Smooth muscle cell (in vitro differentiated cells): Measurements from ENCODE around the gene ZNF521. TPM values are rescaled to one million over a fixed set of nuclear protein-coding genes. Genes with fewer than 3 reads are reported as not detected.

Source experiments
- DNase-seq: peaks from one replicate; lab custom pipeline; 2025; ENCODE audit not compliant: unreplicated experiment; lab: John Stamatoyannopoulos, UW
- H2AFZ ChIP-seq: fragments of 200-600 bp; sonication (generic); 2 replicates; pipeline ENCODE4 v1.6.0; 2016; ENCODE audit warnings: antibody characterized with exemption, low read depth, mild to moderate bottlenecking
- H3F3A ChIP-seq: fragments of 200-600 bp; sonication (generic); 2 replicates; pipeline ENCODE4 v1.6.0; 2017; ENCODE audit warnings: antibody characterized with exemption, low read depth
- H3K27ac ChIP-seq: fragments of 200-600 bp; sonication (generic); 2 replicates; pipeline ENCODE4 v1.5.1; 2016; ENCODE audit warnings: low read depth, mild to moderate bottlenecking
- H3K27me3 ChIP-seq: fragments of 200-600 bp; sonication (generic); 2 replicates; pipeline ENCODE4 v1.6.1; 2016; ENCODE audit warnings: low read depth, mild to moderate bottlenecking
- H3K36me3 ChIP-seq: fragments of 200-600 bp; sonication (generic); 2 replicates; pipeline ENCODE4 v1.5.1; 2016; ENCODE audit warnings: low read depth
- H3K4me1 ChIP-seq: fragments of 200-600 bp; sonication (generic); 2 replicates; pipeline ENCODE4 v1.5.1; 2016; ENCODE audit warnings: low read depth
- H3K4me2 ChIP-seq: fragments of 200-600 bp; sonication (generic); 2 replicates; pipeline ENCODE4 v1.6.0; 2016; ENCODE audit warnings: mild to moderate bottlenecking
- H3K4me3 ChIP-seq: fragments of 200-600 bp; sonication (generic); 2 replicates; pipeline ENCODE4 v1.5.1; 2016; ENCODE audit warnings: mild to moderate bottlenecking
- H3K79me2 ChIP-seq: fragments of 200-600 bp; sonication (generic); 2 replicates; pipeline ENCODE4 v1.6.0; 2016; ENCODE audit warnings: low read depth, mild to moderate bottlenecking
- H3K9ac ChIP-seq: fragments of 200-600 bp; sonication (generic); 2 replicates; pipeline ENCODE4 v1.6.0; 2016; ENCODE audit warnings: low read depth
- H3K9me3 ChIP-seq: fragments of 200-600 bp; sonication (generic); replicated peaks from 2 replicates; pipeline ENCODE4 v1.5.1; 2016; ENCODE audit warnings: low read depth
- H4K20me1 ChIP-seq: fragments of 200-600 bp; sonication (generic); 2 replicates; pipeline ENCODE4 v1.6.0; 2016; ENCODE audit warnings: low read depth
- CTCF ChIP-seq: fragments of 200-600 bp; sonication (generic); IDR thresholded peaks from 2 replicates; pipeline ENCODE4 v1.5.1; 2017; ENCODE audit warnings: borderline replicate concordance, mild to moderate bottlenecking, antibody characterized with exemption; ENCODE audit not compliant: insufficient read depth, poor library complexity, severe bottlenecking
- WGBS: methylation state at CpG from one replicate; pipeline ENCODE4 v1.1.7; 2016; ENCODE audit warnings: low lambda C conversion rate; 5-methylcytosine and 5-hydroxymethylcytosine counted together
- polyA plus RNA-seq: library from polyadenylated mRNA; unstranded; fragments of >200 nt; fragmentation: Nextera tagmentation; extraction: Ambion mirVana; gene quantifications from 2 replicates; pipeline ENCODE4 v1.2.1, GENCODE V29; 2016
- total RNA-seq: library from RNA; depleted of rRNA; stranded (reverse); fragments of >200 nt; gene quantifications from 2 replicates; pipeline ENCODE4 v1.2.3, GENCODE V29; 2014

The ZNF521 gene
- total and polyA plus RNA-seq, 2 experiments from 2014 or later = 19.9 to 36.4 TPM

GRCh38 chr18:25308381-25308780 lies 43.6 kb downstream of the ZNF521 start:
- 96% methylated on average over 3 of the region's 3 CpGs for WGBS
- H3K27me3 ChIP-seq = no peaks in the 10 kb centered on the region
- TF ChIP-seq CTCF = no peak
- peaks cover 22% of the 10 kb centered on the region for H3K79me2 ChIP-seq
- H3K27ac ChIP-seq = no peak overlapping the region
- H3F3A ChIP-seq = no peaks in the 10 kb centered on the region
- H4K20me1 ChIP-seq = peaks cover 26% of the 10 kb centered on the region
- H3K9me3 ChIP-seq = no peaks in the 10 kb centered on the region
- no peak overlapping the region for H3K4me3 ChIP-seq
- DNase-seq = no peak
- H3K36me3 ChIP-seq = no peaks in the 10 kb centered on the region
- no peak overlapping the region for H3K4me2 ChIP-seq
- no peak overlapping the region for H3K9ac ChIP-seq
- no peak overlapping the region for H2AFZ ChIP-seq
- no peaks in the 10 kb centered on the region for H3K4me1 ChIP-seq

GRCh38 chr18:25307192-25307591 lies 44.8 kb downstream of the ZNF521 start:
- no peak for DNase-seq
- no peak overlapping the region for H3K9ac ChIP-seq
- H4K20me1 ChIP-seq = peaks cover 21% of the 10 kb centered on the region
- H3K79me2 ChIP-seq = peaks cover 19% of the 10 kb centered on the region
- no peaks in the 10 kb centered on the region for H3K9me3 ChIP-seq
- H3K4me3 ChIP-seq = no peak overlapping the region
- no peaks in the 10 kb centered on the region for H3F3A ChIP-seq
- no peak overlapping the region for H2AFZ ChIP-seq
- no peak overlapping the region for H3K27ac ChIP-seq
- H3K4me1 ChIP-seq = no peaks in the 10 kb centered on the region
- H3K27me3 ChIP-seq = no peaks in the 10 kb centered on the region
- TF ChIP-seq CTCF = no peak
- 94% methylated on average over 1 of the region's 1 CpG for WGBS
- no peak overlapping the region for H3K4me2 ChIP-seq
- no peaks in the 10 kb centered on the region for H3K36me3 ChIP-seq

- no peak overlapping the region for H3K4me3 ChIP-seq
- no peak for DNase-seq
- H4K20me1 ChIP-seq = peaks cover 19% of the 10 kb centered on the region
- H3K4me1 ChIP-seq = no peaks in the 10 kb centered on the region
- H2AFZ ChIP-seq = no peak overlapping the region
- no peaks in the 10 kb centered on the region for H3K27me3 ChIP-seq
- no peaks in the 10 kb centered on the region for H3F3A ChIP-seq
- no peak overlapping the region for H3K9ac ChIP-seq
- 92% methylated on average over 1 of the region's 1 CpG for WGBS
- no peaks in the 10 kb centered on the region for H3K9me3 ChIP-seq
- H3K79me2 ChIP-seq = peaks cover 16% of the 10 kb centered on the region
- no peak overlapping the region for H3K4me2 ChIP-seq
- H3K36me3 ChIP-seq = no peaks in the 10 kb centered on the region
- no peak for TF ChIP-seq CTCF
- no peak overlapping the region for H3K27ac ChIP-seq
Observed at GRCh38 chr18:25306671-25307070, 45.3 kb downstream of the ZNF521 start.

GRCh38 chr18:25305584-25305983 lies 46.4 kb downstream of the ZNF521 start:
- Histone ChIP-seq H3K79me2 (peaks cover 12% of the 10 kb centered on the region), H3K27me3 (no peaks in the 10 kb centered on the region), H3K9me3 (no peaks in the 10 kb centered on the region), H3K4me1 (no peaks in the 10 kb centered on the region), H4K20me1 (peaks cover 9% of the 10 kb centered on the region), H3K27ac (no peak overlapping the region), H3K36me3 (no peaks in the 10 kb centered on the region), H2AFZ (no peak overlapping the region), H3K4me3 (no peak overlapping the region), H3K9ac (no peak overlapping the region), H3F3A (peaks cover 4% of the 10 kb centered on the region), H3K4me2 (no peak overlapping the region)
- no peak for DNase-seq
- no peak for TF ChIP-seq CTCF
